HCT116 (cell line): ENCODE measurements around the gene NKPD1. TPM values are rescaled to one million over a fixed set of nuclear protein-coding genes. Genes with fewer than 3 reads are reported as not detected.

ENCODE experiments used
- ATAC-seq: fragments of 200-7000 bp; cut with Tn5 transposase; 2 replicates; pipeline ENCODE4 v1.9.1; 2020; ENCODE audit warnings: mild to moderate bottlenecking, moderate library complexity
- BruUV-seq: library from RNA; stranded (reverse); fragments of 400-500 nt; replicated peaks from 2 replicates; lab custom pipeline; 2021; lab: Mats Ljungman, UMichigan
- CTCF ChIA-PET: fragments of 300-600 bp; sonication (Branson Sonifier 250); formaldehyde crosslinking; loops from one replicate; lab custom pipeline; 2021; ENCODE audit warnings: antibody characterized with exemption; lab: Charles Lee
- POLR2A ChIA-PET: fragments of 300-600, 350-600 bp; sonication (Branson Sonifier 250); formaldehyde crosslinking; loops from one replicate; lab custom pipeline; 2021; ENCODE audit warnings: antibody characterized with exemption; lab: Charles Lee
- RAD21 ChIA-PET, 2 experiments: fragments of 300-600 bp; sonication (Branson Sonifier 250); formaldehyde crosslinking; loops; one replicate each; lab custom pipeline; 2023; ENCODE audit warnings: low total read pairs in 2 of 2; ENCODE audit not compliant: uncharacterized antibody in 2 of 2, unreplicated experiment in 2 of 2, low non-redundant PET in 1 of 2; lab: Charles Lee
- DNase-seq: peaks from one replicate; pipeline ENCODE4 v3.0.0-alpha.2; 2010; ENCODE audit warnings: low read depth, low spot score
- H2AFZ ChIP-seq: fragments of 200-600 bp; shearing (Covaris generic), sonication (generic); 2 replicates; pipeline ENCODE4 v1.6.1; 2017; ENCODE audit warnings: low read depth, mixed run types, mixed read lengths, antibody characterized with exemption, low read length; ENCODE audit not compliant: poor library complexity, severe bottlenecking
- H3K27ac ChIP-seq: 2 replicates; pipeline ENCODE4 v1.5.1; 2012; ENCODE audit warnings: low read depth, low read length
- H3K27me3 ChIP-seq: fragments of 200-600 bp; sonication (generic); 2 replicates; pipeline ENCODE4 v1.6.1; 2016; ENCODE audit warnings: mixed run types, low read length, mixed read lengths; ENCODE audit not compliant: insufficient read depth
- H3K36me3 ChIP-seq, 2 experiments: fragments of 200-500 bp in 1 of 2; fragments of 200-600 bp in 1 of 2; sonication (Bioruptor generic) in 1 of 2; sonication (generic) in 1 of 2; 2 replicates each; pipeline versions ENCODE4 v1.5.1 to v1.6.1; 2014 to 2016; ENCODE audit warnings: low read length in 2 of 2, inconsistent platforms in 1 of 2, mixed read lengths in 1 of 2, mixed run types in 1 of 2; ENCODE audit not compliant: insufficient read depth in 2 of 2, control insufficient read depth in 1 of 2
- H3K4me1 ChIP-seq, 2 experiments: fragments of 200-600 bp in 1 of 2; sonication (generic) in 1 of 2; 2 replicates each; pipeline versions ENCODE4 v1.5.1 to v1.6.1; 2012 to 2017; ENCODE audit warnings: low read length in 2 of 2, inconsistent platforms in 1 of 2, mild to moderate bottlenecking in 1 of 2, mixed read lengths in 1 of 2, mixed run types in 1 of 2, moderate library complexity in 1 of 2; ENCODE audit not compliant: insufficient read depth in 2 of 2, control insufficient read depth in 1 of 2
- H3K4me2 ChIP-seq: fragments of 200-600 bp; sonication (generic); 2 replicates; pipeline ENCODE4 v1.6.1; 2017; ENCODE audit warnings: mixed run types, low read length, mixed read lengths
- H3K4me3 ChIP-seq, 2 experiments: fragments of 200-600 bp in 1 of 2; sonication (generic) in 1 of 2; replicated peaks in 1 of 2; 2 replicates each; pipeline ENCODE4 v1.5.1; 2011 to 2016; ENCODE audit warnings: low read length in 2 of 2, control low read depth in 1 of 2, low read depth in 1 of 2, mild to moderate bottlenecking in 1 of 2, mixed read lengths in 1 of 2, mixed run types in 1 of 2
- H3K79me2 ChIP-seq: fragments of 200-600 bp; sonication (generic); 2 replicates; pipeline ENCODE4 v1.6.1; 2017; ENCODE audit warnings: mild to moderate bottlenecking, mixed run types, low read length, moderate library complexity, mixed read lengths; ENCODE audit not compliant: insufficient read depth
- H3K9ac ChIP-seq: fragments of 200-600 bp; sonication (generic); 2 replicates; pipeline ENCODE4 v1.6.1; 2016; ENCODE audit warnings: low read length, mixed read lengths
- H3K9me2 ChIP-seq: fragments of 200-600 bp; sonication (generic), shearing (Covaris generic); 2 replicates; pipeline ENCODE4 v1.6.1; 2017; ENCODE audit warnings: mixed run types, mild to moderate bottlenecking, moderate library complexity; ENCODE audit not compliant: insufficient read depth
- H3K9me3 ChIP-seq, 2 experiments: fragments of 200-500 bp in 1 of 2; fragments of 200-600 bp in 1 of 2; sonication (Bioruptor generic) in 1 of 2; sonication (generic) in 1 of 2; 2 replicates each; pipeline ENCODE4 v1.6.1; 2014 to 2017; ENCODE audit warnings: low read length in 2 of 2, mixed read lengths in 2 of 2, inconsistent platforms in 1 of 2, low read depth in 1 of 2, mild to moderate bottlenecking in 1 of 2, mixed run types in 1 of 2, moderate library complexity in 1 of 2; ENCODE audit not compliant: control insufficient read depth in 1 of 2, insufficient read depth in 1 of 2
- H4K20me1 ChIP-seq: fragments of 200-600 bp; sonication (generic), shearing (Covaris generic); 2 replicates; pipeline ENCODE4 v1.6.1; 2017; ENCODE audit warnings: mixed run types, mild to moderate bottlenecking, moderate library complexity; ENCODE audit not compliant: insufficient read depth
- CBX3 ChIP-seq: IDR thresholded peaks from 2 replicates; pipeline ENCODE4 v1.6.1; 2012; ENCODE audit warnings: low read depth
- CEBPB ChIP-seq: IDR thresholded peaks from 2 replicates; pipeline ENCODE4 v1.6.1; 2012; ENCODE audit warnings: low read depth
- ELF1 ChIP-seq: IDR thresholded peaks from 2 replicates; pipeline ENCODE4 v1.6.1; 2012; ENCODE audit warnings: low read depth, borderline replicate concordance
- EZH2 ChIP-seq: fragments of 200-600 bp; sonication (generic); IDR thresholded peaks from 2 replicates; pipeline ENCODE4 v1.6.1; 2017; ENCODE audit warnings: antibody characterized with exemption, mixed run types
- EZH2phosphoT487 ChIP-seq: fragments of 200-600 bp; IDR thresholded peaks from 2 replicates; pipeline ENCODE4 v1.6.1; 2018; ENCODE audit warnings: antibody characterized with exemption, borderline replicate concordance
- FOSL1 ChIP-seq: IDR thresholded peaks from 2 replicates; pipeline ENCODE4 v1.6.1; 2012; ENCODE audit warnings: low read depth
- JUND ChIP-seq: IDR thresholded peaks from 2 replicates; pipeline ENCODE4 v1.6.1; 2012
- POLR2A ChIP-seq: IDR thresholded peaks from 2 replicates; pipeline ENCODE4 v1.7.0; 2011; ENCODE audit warnings: borderline replicate concordance; ENCODE audit not compliant: insufficient read depth, insufficient read length; ENCODE audit errors: extremely low read depth
- RAD21 ChIP-seq: IDR thresholded peaks from 2 replicates; pipeline ENCODE4 v1.6.1; 2012; ENCODE audit warnings: low read depth, mild to moderate bottlenecking
- SIN3A ChIP-seq: IDR thresholded peaks from 2 replicates; pipeline ENCODE4 v1.6.1; 2012; ENCODE audit warnings: low read depth
- SP1 ChIP-seq: IDR thresholded peaks from 2 replicates; pipeline ENCODE4 v1.6.1; 2012; ENCODE audit warnings: low read depth
- SRF ChIP-seq: IDR thresholded peaks from 2 replicates; pipeline ENCODE4 v1.6.1; 2012; ENCODE audit warnings: low read depth
- TCF7L2 ChIP-seq: IDR thresholded peaks from 2 replicates; pipeline ENCODE4 v1.7.0; 2011; ENCODE audit warnings: borderline replicate concordance, inconsistent platforms; ENCODE audit not compliant: insufficient read depth, insufficient read length; ENCODE audit errors: extremely low read depth
- YY1 ChIP-seq: IDR thresholded peaks from 2 replicates; pipeline ENCODE4 v1.6.1; 2011; ENCODE audit warnings: low read length, low read depth, moderate library complexity, mild to moderate bottlenecking; ENCODE audit not compliant: insufficient replicate concordance; ENCODE audit errors: extremely low read depth
- ZFX ChIP-seq: fragments of 450-650 bp; IDR thresholded peaks from 2 replicates; pipeline ENCODE4 v1.6.1; 2017
- ZNF274 ChIP-seq: fragments of 200-500 bp; sonication (Bioruptor generic); IDR thresholded peaks from 2 replicates; pipeline ENCODE4 v1.6.1; 2014; ENCODE audit warnings: mild to moderate bottlenecking, low read depth, low read length, inconsistent platforms
- intact Hi-C: fragments of 100-400 bp; cut with micrococcal nuclease; formaldehyde crosslinking; loops from 2 replicates; pipeline ENCODE4 v1.10.0; 2022
- total RNA-seq: library from RNA; stranded (reverse); gene quantifications from one replicate; pipeline ENCODE4 v1.2.1, GENCODE V29; 2021; ENCODE audit not compliant: unreplicated experiment
- TF ChIP-seq, protein P1 (sequence below): IDR thresholded peaks from 2 replicates; pipeline ENCODE4 v1.6.1; 2012; ENCODE audit warnings: low read depth
- TF ChIP-seq, protein P2 (sequence below): IDR thresholded peaks from 2 replicates; pipeline ENCODE4 v1.6.1; 2012
- TF ChIP-seq, protein P3 (sequence below), 3 experiments: fragments of 200-600 bp in 1 of 3; sonication (generic) in 1 of 3; IDR thresholded peaks in 2 of 3; conservative IDR thresholded peaks in 1 of 3; 2 replicates each; pipeline ENCODE4 v1.5.1; 2012 to 2017; ENCODE audit warnings: low read depth in 2 of 3, low read length in 2 of 3, antibody characterized with exemption in 1 of 3, borderline replicate concordance in 1 of 3, control low read depth in 1 of 3, mild to moderate bottlenecking in 1 of 3, mixed read lengths in 1 of 3, mixed run types in 1 of 3, moderate library complexity in 1 of 3; ENCODE audit not compliant: insufficient read depth in 1 of 3

Gene NKPD1
- total RNA-seq, 1 experiment from 2014 or later, result 0.64 TPM

DNA sequence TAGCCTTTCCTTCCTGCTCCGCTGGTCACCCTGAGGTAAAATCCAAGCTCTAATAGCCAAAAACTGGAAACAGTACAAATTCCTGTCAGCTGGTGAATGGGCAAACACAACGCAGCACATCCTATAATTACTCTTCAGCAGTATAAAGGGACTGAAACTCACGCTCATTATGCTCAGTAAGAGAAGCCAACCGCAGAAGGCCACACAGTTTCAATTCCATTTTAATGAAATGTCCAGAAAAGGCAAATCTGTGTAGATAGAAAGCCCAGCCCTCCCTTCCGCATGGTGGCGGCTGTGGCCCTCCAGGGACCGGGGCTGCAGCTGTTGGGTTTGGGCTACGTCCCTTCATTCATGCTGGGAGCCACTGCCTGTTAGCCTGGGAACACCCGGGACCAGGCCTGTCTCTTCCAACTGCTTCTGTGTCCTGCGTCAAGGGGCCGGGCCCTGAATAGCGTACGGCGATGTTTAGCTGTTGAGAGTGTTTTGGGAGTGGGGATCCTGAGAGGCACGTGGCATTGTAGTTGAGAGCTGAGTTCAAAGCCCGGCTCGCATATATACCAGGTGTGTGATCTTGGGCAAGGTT, 23.5 kb downstream of the NKPD1 start:
- no peaks in the 10 kb centered on the region for H3K9me2 ChIP-seq
- CTCF ChIA-PET, result no interaction called here
- no peaks in the 10 kb centered on the region; a peak in 2 of 4 replicates for H3K4me1 ChIP-seq
- intact Hi-C loops, result no loop called here
- RAD21 ChIA-PET, result no interaction called here
- H3K36me3 ChIP-seq, result no peaks in the 10 kb centered on the region; a peak in 1 of 4 replicates
- no peak overlapping the region for H3K27ac ChIP-seq
- DNase-seq (no peak), ATAC-seq (no peak)
- H3K4me3 ChIP-seq, result no peak overlapping the region
- H4K20me1 ChIP-seq, result no peaks in the 10 kb centered on the region
- no peak overlapping the region for H3K9ac ChIP-seq
- no peak overlapping the region for H2AFZ ChIP-seq
- H3K4me2 ChIP-seq, result no peak overlapping the region
- no peak for TF ChIP-seq ELF1
- TF ChIP-seq, protein P1, sequence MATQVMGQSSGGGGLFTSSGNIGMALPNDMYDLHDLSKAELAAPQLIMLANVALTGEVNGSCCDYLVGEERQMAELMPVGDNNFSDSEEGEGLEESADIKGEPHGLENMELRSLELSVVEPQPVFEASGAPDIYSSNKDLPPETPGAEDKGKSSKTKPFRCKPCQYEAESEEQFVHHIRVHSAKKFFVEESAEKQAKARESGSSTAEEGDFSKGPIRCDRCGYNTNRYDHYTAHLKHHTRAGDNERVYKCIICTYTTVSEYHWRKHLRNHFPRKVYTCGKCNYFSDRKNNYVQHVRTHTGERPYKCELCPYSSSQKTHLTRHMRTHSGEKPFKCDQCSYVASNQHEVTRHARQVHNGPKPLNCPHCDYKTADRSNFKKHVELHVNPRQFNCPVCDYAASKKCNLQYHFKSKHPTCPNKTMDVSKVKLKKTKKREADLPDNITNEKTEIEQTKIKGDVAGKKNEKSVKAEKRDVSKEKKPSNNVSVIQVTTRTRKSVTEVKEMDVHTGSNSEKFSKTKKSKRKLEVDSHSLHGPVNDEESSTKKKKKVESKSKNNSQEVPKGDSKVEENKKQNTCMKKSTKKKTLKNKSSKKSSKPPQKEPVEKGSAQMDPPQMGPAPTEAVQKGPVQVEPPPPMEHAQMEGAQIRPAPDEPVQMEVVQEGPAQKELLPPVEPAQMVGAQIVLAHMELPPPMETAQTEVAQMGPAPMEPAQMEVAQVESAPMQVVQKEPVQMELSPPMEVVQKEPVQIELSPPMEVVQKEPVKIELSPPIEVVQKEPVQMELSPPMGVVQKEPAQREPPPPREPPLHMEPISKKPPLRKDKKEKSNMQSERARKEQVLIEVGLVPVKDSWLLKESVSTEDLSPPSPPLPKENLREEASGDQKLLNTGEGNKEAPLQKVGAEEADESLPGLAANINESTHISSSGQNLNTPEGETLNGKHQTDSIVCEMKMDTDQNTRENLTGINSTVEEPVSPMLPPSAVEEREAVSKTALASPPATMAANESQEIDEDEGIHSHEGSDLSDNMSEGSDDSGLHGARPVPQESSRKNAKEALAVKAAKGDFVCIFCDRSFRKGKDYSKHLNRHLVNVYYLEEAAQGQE, result no peak
- TF ChIP-seq SRF, result no peak
- TF ChIP-seq SIN3A, result no peak
- no peak for TF ChIP-seq ZNF274
- no peak for TF ChIP-seq ZFX
- TF ChIP-seq CEBPB, result no peak
- TF ChIP-seq, protein P2, sequence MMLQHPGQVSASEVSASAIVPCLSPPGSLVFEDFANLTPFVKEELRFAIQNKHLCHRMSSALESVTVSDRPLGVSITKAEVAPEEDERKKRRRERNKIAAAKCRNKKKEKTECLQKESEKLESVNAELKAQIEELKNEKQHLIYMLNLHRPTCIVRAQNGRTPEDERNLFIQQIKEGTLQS, result no peak
- TF ChIP-seq YY1, result no peak
- no peak for TF ChIP-seq SP1
- no peak for TF ChIP-seq RAD21
- no peak for TF ChIP-seq FOSL1
- TF ChIP-seq CBX3, result no peak
- TF ChIP-seq, protein P3, sequence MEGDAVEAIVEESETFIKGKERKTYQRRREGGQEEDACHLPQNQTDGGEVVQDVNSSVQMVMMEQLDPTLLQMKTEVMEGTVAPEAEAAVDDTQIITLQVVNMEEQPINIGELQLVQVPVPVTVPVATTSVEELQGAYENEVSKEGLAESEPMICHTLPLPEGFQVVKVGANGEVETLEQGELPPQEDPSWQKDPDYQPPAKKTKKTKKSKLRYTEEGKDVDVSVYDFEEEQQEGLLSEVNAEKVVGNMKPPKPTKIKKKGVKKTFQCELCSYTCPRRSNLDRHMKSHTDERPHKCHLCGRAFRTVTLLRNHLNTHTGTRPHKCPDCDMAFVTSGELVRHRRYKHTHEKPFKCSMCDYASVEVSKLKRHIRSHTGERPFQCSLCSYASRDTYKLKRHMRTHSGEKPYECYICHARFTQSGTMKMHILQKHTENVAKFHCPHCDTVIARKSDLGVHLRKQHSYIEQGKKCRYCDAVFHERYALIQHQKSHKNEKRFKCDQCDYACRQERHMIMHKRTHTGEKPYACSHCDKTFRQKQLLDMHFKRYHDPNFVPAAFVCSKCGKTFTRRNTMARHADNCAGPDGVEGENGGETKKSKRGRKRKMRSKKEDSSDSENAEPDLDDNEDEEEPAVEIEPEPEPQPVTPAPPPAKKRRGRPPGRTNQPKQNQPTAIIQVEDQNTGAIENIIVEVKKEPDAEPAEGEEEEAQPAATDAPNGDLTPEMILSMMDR (IDR thresholded peaks at IDR 0.05 in 2 of 3, conservative IDR thresholded peaks at IDR 0.05 in 1 of 3; ENCODE audit: borderline replicate concordance in 1 of 3, insufficient read depth in 1 of 3, low read depth in 2 of 3, low read length in 2 of 3), result no peak
- TF ChIP-seq JUND, result no peak
- no peak for TF ChIP-seq POLR2A
- no peak for TF ChIP-seq EZH2phosphoT487
- TF ChIP-seq TCF7L2, result no peak
- TF ChIP-seq EZH2, result no peak
- H3K79me2 ChIP-seq, result peaks cover 43% of the 10 kb centered on the region; the same call in 1 of the 2 replicates
- POLR2A ChIA-PET, result no interaction called here
- no peaks in the 10 kb centered on the region for H3K27me3 ChIP-seq
- no peaks in the 10 kb centered on the region for H3K9me3 ChIP-seq
- no TSS peak for BruUV-seq
